HG03342 (cell line): ENCODE measurements around the gene COL8A1.

ENCODE experiments used
- ATAC-seq: cut with Tn5 transposase; IDR thresholded peaks from one replicate; pipeline ENCODE4 v1.9.1; 2021; ENCODE audit warnings: mild to moderate bottlenecking, moderate library complexity; ENCODE audit not compliant: unreplicated experiment

The COL8A1 gene

GRCh38 chr3:99668044-99668443, 29.6 kb downstream of the COL8A1 start:
- no peak for ATAC-seq

- ATAC-seq = no peak
Observed at GRCh38 chr3:99669879-99670555, 31.6 kb downstream of the COL8A1 start.

- ATAC-seq = no peak
Observed at GRCh38 chr3:99670556-99670950, 32.2 kb downstream of the COL8A1 start.

GRCh38 chr3:99674086-99674789, 35.8 kb downstream of the COL8A1 start:
- no peak for ATAC-seq

- no peak for ATAC-seq
Observed at GRCh38 chr3:99678023-99678422, 39.6 kb downstream of the COL8A1 start.

- no peak for ATAC-seq
Observed at GRCh38 chr3:99678896-99679295, 40.5 kb downstream of the COL8A1 start.

GRCh38 chr3:99681512-99681911, 43.1 kb downstream of the COL8A1 start:
- ATAC-seq = no peak

GRCh38 chr3:99681976-99682375, 43.6 kb downstream of the COL8A1 start:
- ATAC-seq = no peak

- no peak for ATAC-seq
Observed at GRCh38 chr3:99683465-99683864, 45.1 kb downstream of the COL8A1 start.

- ATAC-seq = no peak
Observed at GRCh38 chr3:99683876-99684275, 45.5 kb downstream of the COL8A1 start.

GRCh38 chr3:99684644-99685043, 46.2 kb downstream of the COL8A1 start:
- no peak for ATAC-seq

GRCh38 chr3:99686469-99686868, 48.1 kb downstream of the COL8A1 start:
- peak; percentile 12 for ATAC-seq

- ATAC-seq = peak; percentile 54
Observed at GRCh38 chr3:99686955-99687612, 48.7 kb downstream of the COL8A1 start.

GRCh38 chr3:99690761-99691369, 52.5 kb downstream of the COL8A1 start:
- ATAC-seq = no peak

- no peak for ATAC-seq
Observed at GRCh38 chr3:99693636-99694035, 55.2 kb downstream of the COL8A1 start.

GRCh38 chr3:99696497-99696896, 58.1 kb downstream of the COL8A1 start:
- no peak for ATAC-seq

- ATAC-seq = no peak
Observed at GRCh38 chr3:99697250-99697649, 58.9 kb downstream of the COL8A1 start.

- no peak for ATAC-seq
Observed at GRCh38 chr3:99698932-99699331, 60.5 kb downstream of the COL8A1 start.

- ATAC-seq = no peak
Observed at GRCh38 chr3:99699841-99700240, 61.4 kb downstream of the COL8A1 start.

GRCh38 chr3:99700631-99701268, 62.4 kb downstream of the COL8A1 start:
- no peak for ATAC-seq
